Calu3 (cell line): ENCODE results near the gene PLD3. TPM values are rescaled to one million over a fixed set of nuclear protein-coding genes. Genes with fewer than 3 reads are reported as not detected.

Experiments
- BruUV-seq: library from RNA; stranded (reverse); fragments of 400-500 nt; replicated peaks from 2 replicates; lab custom pipeline; 2021; lab: Mats Ljungman, UMichigan
- CTCF ChIA-PET: fragments of 300-600 bp; sonication (Branson Sonifier 250); formaldehyde crosslinking; loops from one replicate; lab custom pipeline; 2022; ENCODE audit warnings: antibody characterized with exemption; lab: Charles Lee
- DNase-seq: peaks from one replicate; pipeline ENCODE4 v3.0.0; 2022
- H3K27ac Mint-ChIP-seq: one replicate; pipeline ENCODE4 v1.8.0; 2022; ENCODE audit warnings: mixed read lengths; ENCODE audit not compliant: unreplicated experiment
- H3K27me3 Mint-ChIP-seq: one replicate; pipeline ENCODE4 v1.8.0; 2022; ENCODE audit warnings: mixed read lengths; ENCODE audit not compliant: unreplicated experiment
- H3K36me3 Mint-ChIP-seq: one replicate; pipeline ENCODE4 v1.8.0; 2022; ENCODE audit warnings: mild to moderate bottlenecking, moderate library complexity, mixed read lengths; ENCODE audit not compliant: insufficient read depth, unreplicated experiment
- H3K4me1 Mint-ChIP-seq: one replicate; pipeline ENCODE4 v1.8.0; 2022; ENCODE audit warnings: mild to moderate bottlenecking, low read depth, mixed read lengths; ENCODE audit not compliant: unreplicated experiment
- H3K4me3 Mint-ChIP-seq: one replicate; pipeline ENCODE4 v1.8.0; 2022; ENCODE audit warnings: mild to moderate bottlenecking, low read depth, moderate library complexity, mixed read lengths; ENCODE audit not compliant: unreplicated experiment
- H3K9me3 Mint-ChIP-seq: one replicate; pipeline ENCODE4 v1.8.0; 2022; ENCODE audit warnings: low read depth, mixed read lengths; ENCODE audit not compliant: unreplicated experiment
- intact Hi-C: fragments of 100-400 bp; cut with micrococcal nuclease; formaldehyde crosslinking; loops from one replicate; pipeline ENCODE4 v1.10.0; 2022; ENCODE audit not compliant: unreplicated experiment
- total RNA-seq: library from RNA; stranded (reverse); gene quantifications from 2 replicates; pipeline ENCODE4 v1.2.3, GENCODE V29; 2022
- TF ChIP-seq, protein P1 (sequence below): fragments of 200-600 bp; IDR thresholded peaks from one replicate; pipeline ENCODE4 v1.8.0; 2022; ENCODE audit warnings: antibody characterized with exemption; ENCODE audit not compliant: unreplicated experiment

Gene PLD3
- total RNA-seq, 1 experiment from 2014 or later = 184 TPM

DNA sequence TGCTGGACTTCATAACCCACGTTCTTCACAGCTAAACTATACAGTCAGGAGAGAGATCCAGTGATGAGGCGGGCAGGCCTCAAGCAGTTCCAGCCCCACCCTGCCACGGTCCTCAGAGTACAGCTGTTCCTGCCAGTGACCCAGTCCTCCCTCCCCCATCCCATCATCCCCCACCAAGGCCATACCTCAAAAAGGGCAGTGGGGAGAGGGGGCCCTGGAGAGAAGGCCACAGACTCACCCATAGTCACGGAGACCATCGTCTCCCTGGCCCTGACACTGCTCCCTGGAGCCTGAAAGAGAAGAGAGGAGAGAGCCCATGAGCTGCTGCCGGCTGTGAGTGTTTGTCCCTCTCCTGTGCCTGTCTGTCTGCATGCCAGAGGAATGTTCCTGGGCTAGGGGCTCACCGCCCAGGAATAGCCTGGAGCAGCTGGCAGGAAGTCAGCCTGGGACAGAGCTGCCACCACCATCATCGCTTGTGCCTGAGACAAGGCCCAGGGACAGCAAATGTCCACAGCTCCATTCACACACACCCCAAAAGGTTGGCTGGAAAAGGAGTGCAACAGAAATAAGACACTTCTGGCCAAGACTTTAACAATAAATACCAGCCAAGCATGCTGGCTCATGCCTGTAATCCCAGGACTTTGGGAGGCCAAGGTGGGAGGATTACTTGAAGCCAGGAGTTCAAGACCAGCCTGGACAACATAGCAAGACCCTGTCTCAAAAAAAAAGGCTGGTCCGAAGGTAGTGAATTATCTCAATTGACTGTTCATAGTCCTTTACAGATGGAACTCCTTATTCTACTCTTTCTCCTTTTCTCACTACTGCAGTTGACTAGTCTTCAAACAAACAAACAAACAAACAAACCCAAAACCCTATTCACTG lies 6.7 kb upstream of the PLD3 start:
- Mint-ChIP-seq H3K9me3 (no peaks in the 10 kb centered on the region), H3K4me1 (no peaks in the 10 kb centered on the region), H3K4me3 (no peak overlapping the region), H3K27me3 (no peaks in the 10 kb centered on the region), H3K36me3 (peaks cover 6% of the 10 kb centered on the region), H3K27ac (no peak overlapping the region)
- BruUV-seq = no TSS peak
- intact Hi-C loops = no loop called here
- TF ChIP-seq, protein P1, sequence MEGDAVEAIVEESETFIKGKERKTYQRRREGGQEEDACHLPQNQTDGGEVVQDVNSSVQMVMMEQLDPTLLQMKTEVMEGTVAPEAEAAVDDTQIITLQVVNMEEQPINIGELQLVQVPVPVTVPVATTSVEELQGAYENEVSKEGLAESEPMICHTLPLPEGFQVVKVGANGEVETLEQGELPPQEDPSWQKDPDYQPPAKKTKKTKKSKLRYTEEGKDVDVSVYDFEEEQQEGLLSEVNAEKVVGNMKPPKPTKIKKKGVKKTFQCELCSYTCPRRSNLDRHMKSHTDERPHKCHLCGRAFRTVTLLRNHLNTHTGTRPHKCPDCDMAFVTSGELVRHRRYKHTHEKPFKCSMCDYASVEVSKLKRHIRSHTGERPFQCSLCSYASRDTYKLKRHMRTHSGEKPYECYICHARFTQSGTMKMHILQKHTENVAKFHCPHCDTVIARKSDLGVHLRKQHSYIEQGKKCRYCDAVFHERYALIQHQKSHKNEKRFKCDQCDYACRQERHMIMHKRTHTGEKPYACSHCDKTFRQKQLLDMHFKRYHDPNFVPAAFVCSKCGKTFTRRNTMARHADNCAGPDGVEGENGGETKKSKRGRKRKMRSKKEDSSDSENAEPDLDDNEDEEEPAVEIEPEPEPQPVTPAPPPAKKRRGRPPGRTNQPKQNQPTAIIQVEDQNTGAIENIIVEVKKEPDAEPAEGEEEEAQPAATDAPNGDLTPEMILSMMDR = no peak
- no peak for DNase-seq
- CTCF ChIA-PET = no interaction called here

DNA sequence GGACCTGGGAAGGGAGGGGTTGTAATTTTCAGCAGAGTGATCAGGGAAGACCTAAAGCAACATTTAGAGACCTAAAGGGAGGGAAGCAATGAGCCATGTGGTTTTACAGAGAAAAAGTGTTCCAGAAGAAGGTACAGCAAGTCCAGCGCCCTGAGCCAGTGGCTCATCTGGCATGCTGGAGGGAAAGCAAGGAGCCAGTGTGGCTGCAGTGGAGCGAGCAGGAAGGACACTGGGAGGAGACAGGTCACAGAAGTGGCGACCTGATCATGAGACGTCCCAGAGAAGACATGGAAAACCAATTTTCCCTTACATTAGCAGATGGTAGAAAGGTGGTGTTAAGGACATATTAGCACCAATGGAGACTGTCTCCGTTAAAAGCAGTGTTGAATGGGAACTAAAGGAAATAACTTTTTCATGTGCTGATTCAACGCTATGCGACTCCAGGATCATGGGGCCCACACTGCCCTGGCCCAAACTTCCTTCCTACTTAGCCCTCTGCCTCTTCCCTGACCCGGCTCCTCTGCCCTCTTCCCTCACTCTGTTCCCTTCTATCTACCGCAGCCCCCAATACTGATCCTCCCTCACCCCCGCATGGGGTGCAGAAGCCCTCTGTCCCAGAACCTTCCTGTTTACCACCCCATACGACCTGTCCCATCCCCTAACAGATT lies 5.7 kb upstream of the PLD3 start:
- H3K27ac Mint-ChIP-seq = no peak overlapping the region
- TF ChIP-seq, protein P1 = no peak
- CTCF ChIA-PET = no interaction called here
- DNase-seq = no peak
- no peaks in the 10 kb centered on the region for H3K27me3 Mint-ChIP-seq
- no peaks in the 10 kb centered on the region for H3K9me3 Mint-ChIP-seq
- H3K36me3 Mint-ChIP-seq = peaks cover 15% of the 10 kb centered on the region
- intact Hi-C loops = no loop called here
- H3K4me3 Mint-ChIP-seq = no peak overlapping the region
- no TSS peak for BruUV-seq
- no peaks in the 10 kb centered on the region for H3K4me1 Mint-ChIP-seq

DNA sequence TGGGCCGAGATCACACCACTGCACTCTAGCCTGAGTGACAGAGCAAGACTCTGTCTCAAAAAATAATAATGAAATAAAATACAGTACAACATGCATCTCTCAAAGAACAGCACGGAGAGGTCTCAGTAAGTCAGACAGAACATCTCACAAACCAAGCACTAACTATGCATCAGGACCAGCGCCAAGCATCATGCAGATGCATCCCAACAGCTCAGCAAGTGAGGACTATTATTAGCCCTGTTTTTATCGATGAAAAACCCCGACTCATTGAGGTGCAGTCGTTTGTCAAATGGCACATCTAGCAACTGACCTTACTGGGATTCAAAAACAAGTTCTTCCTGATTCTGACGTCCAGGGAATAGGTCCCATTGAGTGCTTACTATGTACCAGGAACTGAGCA lies 4.1 kb upstream of the PLD3 start:
- intact Hi-C loops = no loop called here
- no TSS peak for BruUV-seq
- Mint-ChIP-seq H3K4me3 (no peak overlapping the region), H3K36me3 (peaks cover 32% of the 10 kb centered on the region), H3K27me3 (no peaks in the 10 kb centered on the region), H3K9me3 (no peaks in the 10 kb centered on the region), H3K4me1 (no peaks in the 10 kb centered on the region), H3K27ac (no peak overlapping the region)
- TF ChIP-seq, protein P1 = no peak
- CTCF ChIA-PET = no interaction called here
- no peak for DNase-seq

DNA sequence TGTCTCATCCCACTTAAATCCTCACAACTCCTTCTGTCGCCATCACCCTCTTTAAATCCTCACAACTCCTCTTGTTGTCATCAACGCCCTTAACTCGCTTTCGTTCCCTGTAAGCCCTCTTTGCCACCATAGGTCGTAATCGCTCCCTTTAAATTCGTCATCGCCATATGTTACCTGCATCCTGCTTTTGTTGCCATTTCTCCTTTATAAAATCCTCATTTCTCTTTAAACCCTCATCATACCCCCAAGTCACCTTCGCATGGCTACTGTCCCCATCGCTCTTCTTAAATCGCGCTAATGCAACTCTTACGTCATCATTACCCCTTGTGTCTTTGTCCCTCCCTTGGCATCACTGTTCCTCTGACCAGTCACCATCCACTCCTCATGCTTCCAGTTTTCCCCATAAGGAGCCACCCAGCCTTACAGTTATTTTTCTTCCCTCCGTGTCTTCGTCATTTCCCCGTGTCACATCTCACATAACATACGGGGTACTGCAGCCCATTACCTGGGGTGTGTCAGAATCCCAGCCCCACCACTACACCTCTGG lies 539 bp downstream of the PLD3 start:
- CTCF ChIA-PET = interaction anchor here (0.7 kb wide), 1 partner anchor 286 kb away, joined by 6 read pairs; no protein-coding TSS in a partner anchor
- intact Hi-C loops = no loop called here
- Mint-ChIP-seq H3K4me3 (peak overlapping the region; percentile 89), H3K9me3 (no peaks in the 10 kb centered on the region), H3K27ac (peak overlapping the region; percentile 85), H3K36me3 (peaks cover 30% of the 10 kb centered on the region), H3K4me1 (no peaks in the 10 kb centered on the region), H3K27me3 (no peaks in the 10 kb centered on the region)
- TSS peak; percentile 78 for BruUV-seq
- peak; percentile 9 for DNase-seq
- TF ChIP-seq, protein P1 = no peak
